Measurements from ENCODE around the gene NME2. TPM values are rescaled to one million over a fixed set of nuclear protein-coding genes. Genes with fewer than 3 reads are reported as not detected.

NME2 gene
- total and polyA plus RNA-seq, 2 of the 8 experiments (the other 6 are each of a cell fraction or from before 2014, with no cell fraction given), result 827 to 929 TPM

- TF ChIP-seq BCL11A (IDR thresholded peaks at IDR 0.05; ENCODE audit: low read depth in 2 of 2, low read length in 2 of 2) (no peak), TCF12 (IDR thresholded peaks at IDR 0.05; ENCODE audit: low read depth, low read length) (no peak)
Measured at GRCh38 chr17:51120739-51121619, 45.2 kb upstream of the NME2 start, which contains the start of gene SPAG9 (continued).

Measured in H1 (cell line).